Bronchial epithelial cell (primary cell): ENCODE data around the gene HTRA3. TPM values are rescaled to one million over a fixed set of nuclear protein-coding genes. Genes with fewer than 3 reads are reported as not detected.

Experiments
- DNase-seq: peaks from one replicate; pipeline ENCODE4 v3.0.0-alpha.2; 2010; ENCODE audit warnings: low read depth
- FAIRE-seq: peaks from 2 replicates; lab custom pipeline; 2011; peaks lifted over from hg19 to GRCh38; lab: Jason Lieb, UNC
- H3K27me3 ChIP-seq: 2 replicates; pipeline ENCODE4 v1.5.1; 2011; ENCODE audit warnings: low read length; ENCODE audit not compliant: control insufficient read depth, insufficient read depth
- H3K36me3 ChIP-seq: 2 replicates; pipeline ENCODE4 v1.5.1; 2011; ENCODE audit warnings: low read length; ENCODE audit not compliant: control insufficient read depth, insufficient read depth
- H3K4me3 ChIP-seq: 2 replicates; pipeline ENCODE4 v1.5.1; 2011; ENCODE audit warnings: mild to moderate bottlenecking, low read depth, low read length, control low read depth
- CTCF ChIP-seq: IDR thresholded peaks from 2 replicates; pipeline ENCODE4 v1.5.1; 2011; ENCODE audit warnings: mild to moderate bottlenecking, moderate library complexity, low read length, control low read depth, inconsistent platforms; ENCODE audit not compliant: insufficient read depth, severe bottlenecking
- total RNA-seq: library from RNA; depleted of rRNA; stranded (reverse); fragments of >200 nt; gene quantifications from 2 replicates; pipeline ENCODE4 v1.2.1, GENCODE V29; 2014

The HTRA3 gene
- total RNA-seq, 1 donor from 2014 or later, result 0.26 TPM

- DNase-seq (no peak), FAIRE-seq (no peak)
- H3K36me3 ChIP-seq, result no peaks in the 10 kb centered on the region
- TF ChIP-seq CTCF, result no peak
- H3K4me3 ChIP-seq, result no peak overlapping the region
- H3K27me3 ChIP-seq, result no peaks in the 10 kb centered on the region
Measured at GRCh38 chr4:8291701-8292477, 22.3 kb downstream of the HTRA3 start.

- H3K36me3 ChIP-seq, result no peaks in the 10 kb centered on the region
- no peak overlapping the region for H3K4me3 ChIP-seq
- no peaks in the 10 kb centered on the region for H3K27me3 ChIP-seq
- no peak for TF ChIP-seq CTCF
- FAIRE-seq (peak; percentile 13), DNase-seq (no peak)
Measured at GRCh38 chr4:8292478-8293107, 23.0 kb downstream of the HTRA3 start.

GRCh38 chr4:8293131-8293975, 23.8 kb downstream of the HTRA3 start:
- FAIRE-seq, result no peak
- Histone ChIP-seq H3K27me3 (no peaks in the 10 kb centered on the region), H3K36me3 (no peaks in the 10 kb centered on the region), H3K4me3 (no peak overlapping the region)
- DNase-seq, result no peak
- TF ChIP-seq CTCF, result no peak

GRCh38 chr4:8294036-8294435, 24.5 kb downstream of the HTRA3 start:
- H3K27me3 ChIP-seq, result no peaks in the 10 kb centered on the region
- TF ChIP-seq CTCF, result no peak
- no peak for DNase-seq
- no peak for FAIRE-seq
- no peaks in the 10 kb centered on the region for H3K36me3 ChIP-seq
- no peak overlapping the region for H3K4me3 ChIP-seq

- DNase-seq (no peak), FAIRE-seq (no peak)
- no peak for TF ChIP-seq CTCF
Measured at GRCh38 chr4:8294775-8295174, 25.2 kb downstream of the HTRA3 start.

More at GRCh38 chr4:8294775-8295174, 25.2 kb downstream of the HTRA3 start:
- Histone ChIP-seq H3K4me3 (no peak overlapping the region), H3K36me3 (no peaks in the 10 kb centered on the region), H3K27me3 (no peaks in the 10 kb centered on the region)
